ENCODE measurements around the gene NPPA. TPM values are rescaled to one million over a fixed set of nuclear protein-coding genes. Genes with fewer than 3 reads are reported as not detected.

The NPPA gene
- total RNA-seq, 2 experiments from 2014 or later, result not detected

GRCh38 chr1:11879311-11880180 is 32.0 kb upstream of the NPPA start:
- Mint-ChIP-seq H3K4me1 (ENCODE audit: low read depth) (no peaks in the 10 kb centered on the region), H3K27ac (no peak overlapping the region), H3K9me3 (no peaks in the 10 kb centered on the region), H3K36me3 (ENCODE audit: low read depth) (no peaks in the 10 kb centered on the region), H3K27me3 (peaks cover 4% of the 10 kb centered on the region), H3K4me3 (no peak overlapping the region)
- intact Hi-C loops (cut with micrococcal nuclease), result no loop called here
- DNase-seq, result no peak
- ChIA-PET CTCF (interaction anchor here (1.1 to 1.7 kb wide), 2 partner anchors 13 to 41 kb away, joined by 4 read pairs; no protein-coding TSS in a partner anchor), POLR2A (interaction anchor here (5.2 kb wide), 1 partner anchor 29 kb away, joined by 33 read pairs; no protein-coding TSS in a partner anchor)
- TF ChIP-seq CTCF (IDR thresholded peaks at IDR 0.05), result no peak
- ATAC-seq, result no peak

DNA sequence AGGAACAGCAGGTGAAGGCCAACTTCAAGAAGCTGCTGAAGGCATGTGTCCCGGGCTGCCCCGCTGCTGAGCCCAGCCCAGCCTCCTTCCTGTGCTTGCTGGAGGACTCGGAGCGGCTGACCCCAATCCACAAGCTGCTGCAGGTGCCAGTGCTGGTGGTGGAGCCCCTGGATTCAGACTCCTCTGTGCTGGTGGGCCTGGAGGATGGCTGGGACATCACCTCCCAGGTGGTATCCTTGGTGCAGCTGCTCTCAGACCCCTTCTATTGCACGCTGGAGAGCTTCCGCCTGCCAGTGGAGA is 31.3 kb upstream of the NPPA start:
- intact Hi-C loops (cut with micrococcal nuclease), result no loop called here
- DNase-seq, result no peak
- Mint-ChIP-seq H3K4me3 (no peak overlapping the region), H3K9me3 (no peaks in the 10 kb centered on the region), H3K27me3 (peaks cover 5% of the 10 kb centered on the region), H3K36me3 (ENCODE audit: low read depth) (no peaks in the 10 kb centered on the region), H3K4me1 (ENCODE audit: low read depth) (no peaks in the 10 kb centered on the region), H3K27ac (no peak overlapping the region)
- TF ChIP-seq CTCF (IDR thresholded peaks at IDR 0.05), result no peak
- no peak for ATAC-seq
- ChIA-PET POLR2A (interaction anchor here (5.2 kb wide), 1 partner anchor 30 kb away, joined by 33 read pairs; no protein-coding TSS in a partner anchor), CTCF (interaction anchor here (1.1 kb wide), 1 partner anchor 14 kb away, joined by 4 read pairs; no protein-coding TSS in a partner anchor)

- CTCF ChIA-PET, result interaction anchor here (1.1 to 1.4 kb wide), 2 partner anchors 14 to 27 kb away, joined by 3 to 4 read pairs; no protein-coding TSS in a partner anchor
- Mint-ChIP-seq H3K36me3 (ENCODE audit: low read depth) (no peaks in the 10 kb centered on the region), H3K9me3 (no peaks in the 10 kb centered on the region), H3K27me3 (peaks cover 7% of the 10 kb centered on the region), H3K4me3 (no peak overlapping the region), H3K27ac (no peak overlapping the region), H3K4me1 (ENCODE audit: low read depth) (no peaks in the 10 kb centered on the region)
- POLR2A ChIA-PET, result interaction anchor here (0.6 to 5.2 kb wide), 2 partner anchors 30 to 31 kb away, joined by 3 to 33 read pairs; no protein-coding TSS in a partner anchor
- ATAC-seq (no peak), DNase-seq (no peak)
- TF ChIP-seq CTCF (IDR thresholded peaks at IDR 0.05), result no peak
- intact Hi-C loops (cut with micrococcal nuclease), result no loop called here
Observed at GRCh38 chr1:11878081-11878890, 30.7 kb upstream of the NPPA start.

GRCh38 chr1:11877074-11877473 is 29.5 kb upstream of the NPPA start:
- Mint-ChIP-seq H3K27ac (no peak overlapping the region), H3K9me3 (no peaks in the 10 kb centered on the region), H3K4me3 (no peak overlapping the region), H3K36me3 (ENCODE audit: low read depth) (no peaks in the 10 kb centered on the region), H3K4me1 (ENCODE audit: low read depth) (no peaks in the 10 kb centered on the region), H3K27me3 (peaks cover 7% of the 10 kb centered on the region)
- ChIA-PET POLR2A (no interaction called here), CTCF (interaction anchor here (1.4 kb wide), 1 partner anchor 25 kb away, joined by 3 read pairs; no protein-coding TSS in a partner anchor)
- ATAC-seq (no peak), DNase-seq (no peak)
- intact Hi-C loops (cut with micrococcal nuclease), result no loop called here
- no peak for TF ChIP-seq CTCF (IDR thresholded peaks at IDR 0.05)

Data from activated CD8-positive, alpha-beta T cell treated with anti-CD3 and anti-CD28 coated beads for 36 hours (primary cell).